Fibroblast of the aortic adventitia (primary cell): ENCODE results near the gene ITSN1. TPM values are rescaled to one million over a fixed set of nuclear protein-coding genes. Genes with fewer than 3 reads are reported as not detected.

ENCODE experiments used
- DNase-seq: peaks from one replicate; pipeline ENCODE4 v3.0.0-alpha.2; 2010; ENCODE audit warnings: low read depth
- H3K4me3 ChIP-seq: 2 replicates; pipeline ENCODE4 v1.5.1; 2011; ENCODE audit warnings: low read depth, mild to moderate bottlenecking, control low read depth, low read length, moderate library complexity
- total RNA-seq: library from RNA; depleted of rRNA; stranded (reverse); fragments of >200 nt; gene quantifications from 2 replicates; pipeline ENCODE4 v1.2.3, GENCODE V29; 2012; ENCODE audit warnings: low replicate concordance
- TF ChIP-seq, protein P1 (sequence below): IDR thresholded peaks from 2 replicates; pipeline ENCODE4 v1.5.1; 2011; ENCODE audit warnings: mild to moderate bottlenecking, low read length, control low read depth, inconsistent platforms; ENCODE audit not compliant: insufficient read depth

Gene ITSN1
- total RNA-seq, 1 donor = 35.0 TPM

DNA sequence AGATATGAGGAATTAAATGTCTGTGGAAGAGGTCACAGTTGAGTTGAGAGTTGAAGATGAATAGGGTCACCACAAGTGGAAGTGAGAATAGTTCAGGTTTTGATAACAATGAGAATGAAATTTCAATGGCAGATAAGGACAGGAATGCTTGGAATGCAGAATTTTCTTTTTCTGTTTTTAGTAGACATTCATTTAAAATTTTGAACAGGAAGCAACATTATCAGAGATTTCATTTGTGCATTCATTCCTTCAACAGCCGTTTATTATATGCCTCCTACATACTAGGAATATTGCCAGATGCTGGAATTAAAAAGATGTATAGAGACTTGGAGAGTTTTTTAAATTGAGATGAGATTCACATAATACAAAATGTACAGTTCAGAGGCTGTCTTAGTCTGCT is 126.8 kb downstream of the ITSN1 start:
- H3K4me3 ChIP-seq = no peak overlapping the region
- TF ChIP-seq, protein P1, sequence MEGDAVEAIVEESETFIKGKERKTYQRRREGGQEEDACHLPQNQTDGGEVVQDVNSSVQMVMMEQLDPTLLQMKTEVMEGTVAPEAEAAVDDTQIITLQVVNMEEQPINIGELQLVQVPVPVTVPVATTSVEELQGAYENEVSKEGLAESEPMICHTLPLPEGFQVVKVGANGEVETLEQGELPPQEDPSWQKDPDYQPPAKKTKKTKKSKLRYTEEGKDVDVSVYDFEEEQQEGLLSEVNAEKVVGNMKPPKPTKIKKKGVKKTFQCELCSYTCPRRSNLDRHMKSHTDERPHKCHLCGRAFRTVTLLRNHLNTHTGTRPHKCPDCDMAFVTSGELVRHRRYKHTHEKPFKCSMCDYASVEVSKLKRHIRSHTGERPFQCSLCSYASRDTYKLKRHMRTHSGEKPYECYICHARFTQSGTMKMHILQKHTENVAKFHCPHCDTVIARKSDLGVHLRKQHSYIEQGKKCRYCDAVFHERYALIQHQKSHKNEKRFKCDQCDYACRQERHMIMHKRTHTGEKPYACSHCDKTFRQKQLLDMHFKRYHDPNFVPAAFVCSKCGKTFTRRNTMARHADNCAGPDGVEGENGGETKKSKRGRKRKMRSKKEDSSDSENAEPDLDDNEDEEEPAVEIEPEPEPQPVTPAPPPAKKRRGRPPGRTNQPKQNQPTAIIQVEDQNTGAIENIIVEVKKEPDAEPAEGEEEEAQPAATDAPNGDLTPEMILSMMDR = no peak
- DNase-seq = peak; percentile 40

DNA sequence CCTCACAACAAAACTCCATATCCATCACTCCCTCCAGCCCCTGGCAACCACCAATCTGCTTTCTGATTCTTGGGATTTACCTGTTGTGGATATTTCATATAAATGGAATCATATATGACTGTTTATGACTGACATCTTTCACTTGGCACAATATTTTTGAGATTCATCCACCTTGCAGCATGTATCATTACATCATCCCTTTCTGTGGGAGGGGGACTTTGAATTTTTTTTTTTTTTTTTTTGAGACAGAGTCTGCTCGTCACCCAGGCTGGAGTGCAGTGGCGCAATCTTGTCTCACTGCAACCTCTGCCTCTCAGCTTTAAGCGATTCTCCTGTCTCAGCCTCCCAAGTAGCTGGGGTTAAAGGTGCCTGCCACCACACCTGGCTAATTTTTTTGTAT is 128.2 kb downstream of the ITSN1 start:
- TF ChIP-seq, protein P1 = no peak
- no peak overlapping the region for H3K4me3 ChIP-seq
- DNase-seq = no peak

DNA sequence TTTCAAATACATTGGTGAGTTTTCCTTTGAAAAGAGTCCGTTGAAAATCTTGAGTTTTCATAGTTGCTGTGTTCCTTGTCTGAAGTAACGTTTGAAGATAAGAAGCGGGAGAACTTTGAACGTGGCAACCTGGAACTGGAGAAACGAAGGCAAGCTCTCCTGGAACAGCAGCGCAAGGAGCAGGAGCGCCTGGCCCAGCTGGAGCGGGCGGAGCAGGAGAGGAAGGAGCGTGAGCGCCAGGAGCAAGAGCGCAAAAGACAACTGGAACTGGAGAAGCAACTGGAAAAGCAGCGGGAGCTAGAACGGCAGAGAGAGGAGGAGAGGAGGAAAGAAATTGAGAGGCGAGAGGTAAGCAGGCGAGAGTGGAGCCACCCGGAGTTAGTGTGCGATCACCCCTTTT is 129.7 kb downstream of the ITSN1 start:
- H3K4me3 ChIP-seq = no peak overlapping the region
- DNase-seq = no peak
- TF ChIP-seq, protein P1 = no peak

DNA sequence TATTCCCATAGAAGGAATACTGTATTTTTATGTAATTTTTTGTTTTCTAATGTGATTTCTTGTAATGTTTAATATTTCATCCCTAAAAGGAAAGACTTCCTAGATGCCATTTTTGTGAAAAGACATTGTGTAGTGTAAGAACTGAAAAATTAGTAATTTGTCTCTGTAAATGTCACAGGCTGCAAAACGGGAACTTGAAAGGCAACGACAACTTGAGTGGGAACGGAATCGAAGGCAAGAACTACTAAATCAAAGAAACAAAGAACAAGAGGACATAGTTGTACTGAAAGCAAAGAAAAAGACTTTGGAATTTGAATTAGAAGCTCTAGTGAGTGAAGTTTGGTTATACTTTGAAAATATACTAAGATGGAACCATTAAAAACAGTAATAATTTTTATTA is 132.2 kb downstream of the ITSN1 start:
- H3K4me3 ChIP-seq = no peak overlapping the region
- TF ChIP-seq, protein P1 = no peak
- no peak for DNase-seq

DNA sequence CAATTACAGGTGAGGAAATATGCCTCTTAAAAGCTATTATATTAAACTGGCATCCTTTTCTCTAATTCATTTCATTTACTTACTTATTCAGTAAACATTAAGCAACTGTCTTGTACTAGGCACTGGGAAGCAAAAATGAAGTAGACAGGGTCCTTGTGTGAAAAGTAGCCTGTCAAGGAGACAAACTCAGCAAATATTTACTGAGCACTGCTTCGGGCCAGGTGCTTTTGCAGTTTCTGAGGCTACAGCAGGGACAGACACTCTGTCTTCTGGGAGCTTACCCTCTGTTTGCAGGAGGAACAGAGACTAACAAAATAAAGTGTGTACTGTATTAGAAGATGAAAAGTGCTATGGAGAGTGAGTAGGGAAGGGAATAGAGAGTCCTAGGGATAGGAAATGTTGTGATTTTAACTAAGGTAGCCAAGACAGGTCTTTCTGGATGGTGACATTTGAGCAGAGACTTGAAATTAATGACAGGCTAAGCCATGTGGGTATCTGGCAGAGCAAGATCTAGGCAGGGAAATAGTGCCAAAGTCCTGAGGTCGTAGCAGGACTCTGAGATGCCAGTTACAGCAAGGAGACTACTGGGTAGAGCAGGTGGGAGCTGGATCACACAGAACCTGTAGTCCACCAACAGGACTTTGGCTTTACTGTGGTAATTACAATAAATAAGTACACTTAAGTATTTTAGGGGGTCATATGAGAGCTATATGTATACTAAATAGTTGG is 133.0 kb downstream of the ITSN1 start:
- no peak for DNase-seq
- no peak overlapping the region for H3K4me3 ChIP-seq
- TF ChIP-seq, protein P1 = no peak

DNA sequence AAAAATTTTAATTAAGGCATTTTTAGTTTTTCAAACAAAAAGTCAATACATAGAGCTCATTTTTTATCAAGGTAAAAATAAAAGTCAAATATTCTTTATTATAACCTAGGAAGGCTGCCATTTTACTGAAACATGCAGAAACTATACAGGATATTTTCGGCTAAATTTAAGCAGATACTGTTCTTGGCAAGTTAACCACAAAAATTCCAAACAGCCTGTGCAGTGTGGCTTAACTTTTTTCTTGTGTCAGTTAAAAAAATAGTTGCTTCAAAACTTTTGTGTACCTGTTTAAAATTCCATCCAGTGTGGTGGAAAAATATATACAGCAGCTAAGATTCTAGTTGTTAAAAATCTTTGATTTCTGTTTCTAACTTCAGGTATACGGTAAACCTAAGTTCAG is 138.3 kb downstream of the ITSN1 start:
- TF ChIP-seq, protein P1 = no peak
- no peak overlapping the region for H3K4me3 ChIP-seq
- DNase-seq = peak; percentile 53

DNA sequence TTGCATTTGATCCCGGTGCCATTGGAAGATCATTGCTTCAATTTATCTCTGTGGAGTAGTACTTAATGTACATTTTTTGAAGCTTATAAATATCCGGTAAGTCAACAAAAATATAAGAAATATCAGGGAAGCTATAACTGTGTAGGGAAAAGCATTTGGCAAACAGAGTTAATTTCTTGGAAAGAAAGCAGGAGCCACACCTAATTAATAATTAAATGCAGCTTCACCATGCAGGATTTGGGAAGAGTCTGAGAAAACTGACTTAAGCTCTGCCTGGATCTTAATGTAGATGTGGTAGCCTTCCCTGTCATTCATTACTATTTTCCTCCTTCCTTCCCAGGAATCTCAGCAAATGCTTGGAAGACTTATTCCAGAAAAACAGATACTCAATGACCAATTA is 138.8 kb downstream of the ITSN1 start:
- TF ChIP-seq, protein P1 = no peak
- DNase-seq = no peak
- no peak overlapping the region for H3K4me3 ChIP-seq
